Bronchial epithelial cell (primary cell): ENCODE results near the gene SHISA5. TPM values are rescaled to one million over a fixed set of nuclear protein-coding genes. Genes with fewer than 3 reads are reported as not detected.
A peak's percentile ranks its signal among the peaks of the same experiment; 100 is the strongest.

Source experiments
- DNase-seq: peaks from one replicate; pipeline ENCODE4 v3.0.0-alpha.2; 2010; ENCODE audit warnings: low read depth
- FAIRE-seq: peaks from 2 replicates; lab custom pipeline; 2011; peaks lifted over from hg19 to GRCh38; lab: Jason Lieb, UNC
- H3K27me3 ChIP-seq: 2 replicates; pipeline ENCODE4 v1.5.1; 2011; ENCODE audit warnings: low read length; ENCODE audit not compliant: control insufficient read depth, insufficient read depth
- H3K36me3 ChIP-seq: 2 replicates; pipeline ENCODE4 v1.5.1; 2011; ENCODE audit warnings: low read length; ENCODE audit not compliant: control insufficient read depth, insufficient read depth
- H3K4me3 ChIP-seq: 2 replicates; pipeline ENCODE4 v1.5.1; 2011; ENCODE audit warnings: mild to moderate bottlenecking, low read depth, low read length, control low read depth
- total RNA-seq: library from RNA; depleted of rRNA; stranded (reverse); fragments of >200 nt; gene quantifications from 2 replicates; pipeline ENCODE4 v1.2.1, GENCODE V29; 2014
- TF ChIP-seq, protein P1 (sequence below): IDR thresholded peaks from 2 replicates; pipeline ENCODE4 v1.5.1; 2011; ENCODE audit warnings: mild to moderate bottlenecking, moderate library complexity, low read length, control low read depth, inconsistent platforms; ENCODE audit not compliant: insufficient read depth, severe bottlenecking

Gene SHISA5
- total RNA-seq, 1 donor from 2014 or later, result 87.1 TPM

DNA sequence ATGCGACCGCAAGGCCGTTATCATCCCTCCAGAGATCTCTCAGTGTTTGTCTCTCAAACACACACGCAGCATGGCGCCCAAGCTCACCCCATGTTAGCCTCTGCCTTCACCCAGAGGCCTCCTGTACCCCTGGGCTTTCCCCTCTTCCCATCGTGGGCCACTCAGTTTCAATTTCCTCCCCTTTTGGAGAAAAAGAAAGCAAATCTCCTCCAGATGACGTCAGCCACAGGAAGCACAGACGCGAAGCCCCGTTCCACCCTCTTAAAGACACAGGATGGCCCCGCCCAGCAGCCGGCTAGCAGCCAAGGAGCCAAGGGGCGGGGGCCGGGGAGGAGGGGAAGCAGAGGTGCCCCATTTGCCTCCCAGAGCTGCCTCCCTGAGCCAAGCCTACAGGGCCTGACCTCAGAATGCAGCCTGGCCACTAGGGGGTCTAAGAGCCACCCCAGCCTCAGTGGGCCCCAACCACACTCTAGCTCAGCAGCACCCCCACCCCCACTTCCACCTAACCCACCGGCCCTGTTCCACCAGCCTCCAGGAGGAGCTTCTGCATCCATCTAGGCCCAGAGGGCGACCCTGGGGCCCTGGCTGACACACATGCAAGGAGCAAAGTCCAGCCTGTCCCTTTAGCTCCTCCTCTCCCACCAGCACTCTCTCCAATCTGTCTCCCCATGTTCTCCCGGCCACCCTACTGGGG, 30.9 kb downstream of the SHISA5 start:
- no peaks in the 10 kb centered on the region for H3K27me3 ChIP-seq
- peaks cover 14% of the 10 kb centered on the region for H3K36me3 ChIP-seq
- TF ChIP-seq, protein P1, sequence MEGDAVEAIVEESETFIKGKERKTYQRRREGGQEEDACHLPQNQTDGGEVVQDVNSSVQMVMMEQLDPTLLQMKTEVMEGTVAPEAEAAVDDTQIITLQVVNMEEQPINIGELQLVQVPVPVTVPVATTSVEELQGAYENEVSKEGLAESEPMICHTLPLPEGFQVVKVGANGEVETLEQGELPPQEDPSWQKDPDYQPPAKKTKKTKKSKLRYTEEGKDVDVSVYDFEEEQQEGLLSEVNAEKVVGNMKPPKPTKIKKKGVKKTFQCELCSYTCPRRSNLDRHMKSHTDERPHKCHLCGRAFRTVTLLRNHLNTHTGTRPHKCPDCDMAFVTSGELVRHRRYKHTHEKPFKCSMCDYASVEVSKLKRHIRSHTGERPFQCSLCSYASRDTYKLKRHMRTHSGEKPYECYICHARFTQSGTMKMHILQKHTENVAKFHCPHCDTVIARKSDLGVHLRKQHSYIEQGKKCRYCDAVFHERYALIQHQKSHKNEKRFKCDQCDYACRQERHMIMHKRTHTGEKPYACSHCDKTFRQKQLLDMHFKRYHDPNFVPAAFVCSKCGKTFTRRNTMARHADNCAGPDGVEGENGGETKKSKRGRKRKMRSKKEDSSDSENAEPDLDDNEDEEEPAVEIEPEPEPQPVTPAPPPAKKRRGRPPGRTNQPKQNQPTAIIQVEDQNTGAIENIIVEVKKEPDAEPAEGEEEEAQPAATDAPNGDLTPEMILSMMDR, result peak; percentile 45
- FAIRE-seq, result no peak
- DNase-seq, result peak; percentile 78
- peak overlapping the region; percentile 55 for H3K4me3 ChIP-seq

DNA sequence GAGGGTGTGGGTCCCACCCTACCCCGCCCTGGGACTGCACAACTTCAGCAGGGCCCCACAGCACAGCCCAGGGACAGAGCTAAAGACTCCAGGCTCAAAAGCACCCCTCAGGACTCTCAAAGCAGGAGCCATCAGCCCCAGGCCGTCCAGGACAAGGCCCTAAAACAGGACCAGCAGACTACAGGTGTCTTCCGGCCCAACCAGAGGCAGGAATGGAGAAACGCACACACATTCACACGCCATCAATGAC, 31.4 kb downstream of the SHISA5 start:
- DNase-seq, result no peak
- H3K36me3 ChIP-seq, result peaks cover 14% of the 10 kb centered on the region
- peak overlapping the region; percentile 55 for H3K4me3 ChIP-seq
- peak; percentile 18 for FAIRE-seq
- H3K27me3 ChIP-seq, result no peaks in the 10 kb centered on the region
- TF ChIP-seq, protein P1, result no peak

DNA sequence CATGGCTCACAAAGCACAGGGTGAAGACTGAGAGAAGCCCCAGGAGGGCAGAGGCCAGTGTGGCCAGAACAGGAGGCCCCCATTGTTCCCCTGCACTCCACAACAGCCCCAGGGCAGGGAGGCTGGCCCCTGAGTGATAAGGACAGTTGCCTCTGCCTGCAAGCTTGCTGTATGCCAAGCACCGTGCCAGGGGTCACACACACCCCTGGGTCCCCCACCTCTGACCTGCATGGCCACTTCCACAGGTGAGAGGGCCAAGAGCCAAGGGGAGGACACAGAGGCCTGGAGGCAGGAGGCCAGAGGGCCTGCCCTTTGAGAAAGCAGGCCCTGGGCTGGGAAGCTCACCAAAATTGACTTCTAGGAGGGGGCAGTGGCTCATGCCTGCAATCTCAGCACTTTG, 33.7 kb downstream of the SHISA5 start:
- DNase-seq (no peak), FAIRE-seq (no peak)
- Histone ChIP-seq H3K4me3 (no peak overlapping the region), H3K27me3 (no peaks in the 10 kb centered on the region), H3K36me3 (peaks cover 13% of the 10 kb centered on the region)
- TF ChIP-seq, protein P1, result no peak

DNA sequence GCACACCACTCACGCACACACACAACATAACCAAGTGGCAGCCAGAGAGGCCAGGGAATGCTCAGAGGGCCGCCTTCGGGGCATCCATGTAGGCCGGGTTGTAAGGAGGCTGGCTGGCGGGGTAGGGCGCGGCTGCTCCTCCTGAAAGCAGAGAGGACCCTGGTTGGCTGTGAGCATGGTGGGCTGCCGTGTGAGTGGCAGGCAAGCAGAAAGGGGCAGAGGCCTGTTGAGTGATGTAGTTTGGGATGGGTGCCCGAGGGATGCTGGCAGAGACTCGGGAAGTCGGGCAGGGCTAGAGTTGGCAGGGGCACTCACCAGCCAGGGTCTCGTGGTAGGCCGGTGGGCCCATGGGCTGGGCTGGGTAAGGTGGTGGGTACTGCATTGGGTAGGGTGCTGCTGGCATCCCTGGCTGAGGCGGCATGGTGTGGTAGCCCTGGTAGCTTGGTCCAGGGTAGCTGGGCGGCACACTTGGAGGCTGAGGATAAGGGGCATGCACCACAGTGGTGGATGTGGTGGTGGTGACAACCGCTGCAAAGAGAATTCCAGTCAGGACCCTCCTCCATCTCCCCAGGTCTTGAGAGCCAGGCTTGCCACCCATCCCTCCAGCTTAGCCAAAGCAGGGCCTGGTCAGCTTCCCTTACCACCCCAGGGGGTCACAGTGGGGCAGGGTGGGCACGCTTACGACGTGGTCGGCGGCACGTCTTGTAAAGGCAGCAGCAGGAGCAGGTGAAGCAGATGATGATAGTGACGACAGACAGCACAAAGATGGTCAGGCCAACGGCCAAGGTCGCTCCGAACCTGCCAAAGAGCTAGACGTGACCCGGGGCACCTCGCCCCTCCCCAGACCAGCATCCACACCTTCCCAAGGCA, 34.7 kb downstream of the SHISA5 start:
- H3K4me3 ChIP-seq, result no peak overlapping the region
- no peak for FAIRE-seq
- no peaks in the 10 kb centered on the region for H3K27me3 ChIP-seq
- DNase-seq, result no peak
- TF ChIP-seq, protein P1, result no peak
- H3K36me3 ChIP-seq, result peaks cover 19% of the 10 kb centered on the region

DNA sequence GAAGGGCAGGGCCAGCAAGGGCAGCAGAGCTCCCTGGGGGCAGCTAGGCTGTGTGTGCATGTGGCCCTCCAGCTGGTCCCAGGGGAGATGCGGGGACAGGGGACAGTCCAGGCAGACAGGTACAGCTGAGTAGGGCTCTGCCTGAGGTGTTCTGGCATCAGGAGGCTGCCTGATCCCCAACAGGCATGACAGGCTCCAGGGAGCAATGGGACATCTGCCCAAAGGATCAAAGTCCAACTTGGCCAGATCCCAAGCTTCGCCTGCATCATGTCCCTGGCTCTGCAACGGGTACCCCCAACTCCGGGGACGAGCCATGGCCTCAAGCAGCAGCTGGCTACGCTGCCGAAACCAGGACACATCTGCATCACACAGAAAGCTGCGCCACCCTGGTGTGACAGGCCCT, 35.6 kb downstream of the SHISA5 start:
- no peak for DNase-seq
- TF ChIP-seq, protein P1, result no peak
- H3K27me3 ChIP-seq, result no peaks in the 10 kb centered on the region
- FAIRE-seq, result no peak
- peaks cover 19% of the 10 kb centered on the region for H3K36me3 ChIP-seq
- H3K4me3 ChIP-seq, result no peak overlapping the region
